GM10248 (cell line): Measurements from ENCODE around the gene ETNK2.

Source experiments
- CTCF ChIA-PET: fragments of 300-600 bp; sonication (Branson Sonifier 250); formaldehyde crosslinking; extraction: SDS; loops from one replicate; lab custom pipeline; 2021; ENCODE audit warnings: antibody characterized with exemption; lab: Yijun Ruan, JAX
- POLR2A ChIA-PET: fragments of 350-650 bp; sonication (Branson Sonifier 250); formaldehyde crosslinking; extraction: SDS; loops from one replicate; lab custom pipeline; 2020; ENCODE audit warnings: antibody characterized with exemption; lab: Yijun Ruan, JAX
- DNase-seq: peaks from one replicate; pipeline ENCODE4 v3.0.0; 2012; ENCODE audit errors: extremely low spot score
- TF ChIP-seq, protein P1 (sequence below): IDR thresholded peaks from 2 replicates; pipeline ENCODE4 v1.5.1; 2012; ENCODE audit warnings: mild to moderate bottlenecking, low read depth; ENCODE audit errors: extremely low read depth, missing control alignments, control extremely low read depth

The ETNK2 gene

DNA sequence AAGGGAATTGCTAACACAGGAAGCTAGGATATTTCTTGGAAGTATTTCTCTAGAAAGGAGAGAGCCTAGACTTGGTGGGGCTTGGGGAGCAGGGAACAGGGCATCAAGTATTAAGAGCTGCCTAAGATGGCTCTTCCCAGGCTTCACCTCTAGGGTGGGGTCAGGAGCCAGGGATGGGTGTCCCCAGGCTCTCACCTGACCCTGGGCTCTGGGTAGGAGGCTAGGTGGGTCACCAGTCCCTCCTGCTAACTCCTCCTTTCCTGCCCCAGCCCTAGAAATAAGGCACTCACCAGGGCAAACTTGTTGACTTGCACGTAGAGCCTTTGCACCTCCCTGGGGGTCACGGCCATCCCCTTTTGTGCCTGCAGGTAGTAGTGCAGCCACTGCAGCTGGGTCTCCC, 15.0 kb downstream of the ETNK2 start:
- no peak for DNase-seq
- TF ChIP-seq, protein P1, sequence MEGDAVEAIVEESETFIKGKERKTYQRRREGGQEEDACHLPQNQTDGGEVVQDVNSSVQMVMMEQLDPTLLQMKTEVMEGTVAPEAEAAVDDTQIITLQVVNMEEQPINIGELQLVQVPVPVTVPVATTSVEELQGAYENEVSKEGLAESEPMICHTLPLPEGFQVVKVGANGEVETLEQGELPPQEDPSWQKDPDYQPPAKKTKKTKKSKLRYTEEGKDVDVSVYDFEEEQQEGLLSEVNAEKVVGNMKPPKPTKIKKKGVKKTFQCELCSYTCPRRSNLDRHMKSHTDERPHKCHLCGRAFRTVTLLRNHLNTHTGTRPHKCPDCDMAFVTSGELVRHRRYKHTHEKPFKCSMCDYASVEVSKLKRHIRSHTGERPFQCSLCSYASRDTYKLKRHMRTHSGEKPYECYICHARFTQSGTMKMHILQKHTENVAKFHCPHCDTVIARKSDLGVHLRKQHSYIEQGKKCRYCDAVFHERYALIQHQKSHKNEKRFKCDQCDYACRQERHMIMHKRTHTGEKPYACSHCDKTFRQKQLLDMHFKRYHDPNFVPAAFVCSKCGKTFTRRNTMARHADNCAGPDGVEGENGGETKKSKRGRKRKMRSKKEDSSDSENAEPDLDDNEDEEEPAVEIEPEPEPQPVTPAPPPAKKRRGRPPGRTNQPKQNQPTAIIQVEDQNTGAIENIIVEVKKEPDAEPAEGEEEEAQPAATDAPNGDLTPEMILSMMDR = no peak
- ChIA-PET CTCF (interaction anchor here (1.1 to 1.7 kb wide), 4 partner anchors 27 to 276 kb away, joined by 3 to 4 read pairs (median 4); no protein-coding TSS in a partner anchor), POLR2A (no interaction called here)

DNA sequence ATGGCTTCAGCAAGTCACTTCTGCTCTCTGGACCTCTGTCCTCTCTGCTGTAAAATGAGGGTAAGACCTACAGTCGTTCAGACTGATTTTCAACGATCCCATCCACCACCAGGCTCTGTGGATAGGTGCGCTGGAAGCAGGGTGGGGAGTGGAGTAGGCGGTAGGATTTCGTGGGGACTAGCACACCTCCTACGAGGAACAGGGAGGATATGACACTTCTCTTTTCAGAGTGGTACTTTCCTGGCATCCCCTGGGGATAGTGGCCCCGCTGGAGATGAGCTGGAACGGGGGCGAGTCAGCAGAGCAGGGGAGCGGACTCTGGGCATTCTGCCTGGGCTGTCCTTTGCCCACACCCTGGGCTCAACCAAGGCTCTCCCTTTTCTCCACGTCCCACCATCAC, 17.7 kb downstream of the ETNK2 start:
- DNase-seq = no peak

DNA sequence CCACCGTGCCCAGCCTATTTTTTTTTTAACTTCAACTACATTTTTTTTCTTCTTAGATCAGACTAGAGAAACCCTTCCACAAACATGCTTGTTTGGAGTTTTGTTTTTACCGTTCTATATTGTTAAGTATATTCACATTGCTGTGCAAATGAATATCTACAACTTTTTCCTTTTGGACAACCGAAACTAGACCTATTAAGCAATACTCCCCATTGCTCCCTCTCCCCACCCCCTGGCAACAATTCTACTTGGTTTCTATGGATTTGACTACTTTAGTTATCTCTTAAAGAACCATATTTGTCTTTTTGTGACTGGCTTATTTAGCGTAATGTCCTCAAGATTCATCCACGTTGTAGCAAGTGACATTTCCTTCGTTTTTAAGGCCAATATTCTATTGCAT, 19.1 kb downstream of the ETNK2 start:
- CTCF ChIA-PET = interaction anchor here (1.5 kb wide), 1 partner anchor 431 kb away, joined by 3 read pairs; no protein-coding TSS in a partner anchor
- POLR2A ChIA-PET = no interaction called here
- no peak for DNase-seq
- TF ChIP-seq, protein P1 = no peak

More for the DNA sequence above, 17.7 kb downstream of the ETNK2 start:
- CTCF ChIA-PET = no interaction called here
- TF ChIP-seq, protein P1 = no peak
- POLR2A ChIA-PET = no interaction called here

DNA sequence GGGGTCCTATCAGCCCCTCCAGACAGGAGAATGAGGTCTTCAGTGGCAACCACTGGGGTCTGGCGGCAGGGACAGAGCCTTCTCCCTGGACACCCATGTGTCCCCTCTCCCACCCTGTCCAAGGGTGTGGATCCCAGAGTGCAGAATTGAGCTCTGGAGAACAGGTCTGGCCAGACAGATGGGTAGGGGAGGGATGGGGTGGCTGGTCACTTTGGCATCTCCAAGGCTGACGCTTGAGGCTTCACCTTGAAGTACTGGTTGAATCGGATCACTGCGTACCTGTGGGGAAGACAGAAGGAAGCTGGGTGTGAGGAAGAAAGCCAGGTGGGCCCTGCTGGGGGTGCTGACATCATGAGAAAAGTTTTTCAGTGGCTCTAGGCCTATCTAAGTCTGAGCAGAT, 19.9 kb downstream of the ETNK2 start:
- DNase-seq = no peak
- TF ChIP-seq, protein P1 = no peak
- ChIA-PET CTCF (interaction anchor here (0.9 to 4.2 kb wide), 3 partner anchors 8 to 430 kb away, joined by 3 to 47 read pairs (median 4); no protein-coding TSS in a partner anchor), POLR2A (no interaction called here)

DNA sequence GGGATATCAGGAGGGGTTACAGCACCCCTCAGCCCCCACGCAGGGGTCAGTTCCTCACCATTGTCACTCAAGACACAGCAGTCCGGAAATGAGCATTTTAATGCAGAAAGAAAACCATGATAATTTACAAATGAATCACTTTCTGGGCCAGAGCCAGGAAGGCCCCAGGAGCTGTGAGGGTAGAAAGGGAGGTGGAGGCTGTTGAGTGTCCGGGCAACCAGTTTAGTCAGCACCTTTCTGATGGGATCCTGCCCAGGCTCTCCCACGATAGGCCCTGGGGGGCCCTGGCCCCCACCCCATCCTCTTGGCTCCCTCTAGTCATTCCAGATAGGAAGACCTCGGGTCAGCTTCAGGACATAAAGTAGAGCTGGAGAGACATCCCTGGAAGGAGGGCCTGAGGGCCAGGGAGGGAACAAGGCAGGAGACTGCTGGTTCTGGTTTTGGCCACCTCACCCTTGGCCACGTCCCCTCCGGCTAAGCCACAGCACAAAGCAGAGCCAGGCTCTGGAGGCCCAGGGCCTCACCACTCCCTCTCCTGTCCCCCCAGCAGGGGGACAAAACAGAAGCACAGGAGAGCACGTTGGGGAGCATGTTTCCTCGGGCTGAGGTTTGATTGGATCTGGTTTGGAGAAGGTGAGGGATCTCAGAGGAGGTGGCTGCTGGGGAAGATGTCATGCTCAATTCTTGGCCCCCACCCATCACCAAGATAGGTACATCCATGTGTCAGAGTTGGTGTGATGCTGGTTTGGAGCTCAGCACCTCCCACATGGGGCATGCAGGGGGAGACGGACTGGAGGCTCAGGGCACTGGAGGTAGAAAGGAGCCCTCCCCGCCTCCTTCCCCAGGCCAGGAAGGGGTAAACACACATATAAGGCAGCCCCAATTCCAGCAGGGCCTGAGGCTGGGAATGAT, 20.6 kb downstream of the ETNK2 start:
- CTCF ChIA-PET = interaction anchor here (0.9 to 4.2 kb wide), 5 partner anchors 8 to 271 kb away, joined by 3 to 48 read pairs (median 4); no protein-coding TSS in a partner anchor
- TF ChIP-seq, protein P1 = no peak
- no peak for DNase-seq
- POLR2A ChIA-PET = no interaction called here

DNA sequence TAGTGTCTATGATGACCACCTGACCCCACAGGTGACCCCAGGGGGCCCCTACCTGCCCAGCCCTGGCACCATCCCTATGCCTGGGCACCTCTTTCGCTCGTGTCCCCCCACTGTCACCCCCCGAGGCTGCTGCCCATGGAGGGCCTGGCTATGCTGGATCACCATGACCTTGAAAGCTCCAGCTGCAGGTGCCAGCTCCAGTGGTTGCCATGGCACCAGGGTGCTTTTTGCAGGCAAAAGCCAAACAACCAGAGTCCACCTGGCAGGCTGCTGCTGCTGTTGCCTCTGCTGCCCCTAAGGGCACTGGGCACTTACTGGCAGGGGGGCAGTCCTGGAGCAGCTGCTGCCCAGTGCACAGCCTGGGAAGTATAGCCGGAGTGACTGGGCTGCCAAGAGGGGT, 21.7 kb downstream of the ETNK2 start:
- no peak for DNase-seq
- POLR2A ChIA-PET = no interaction called here

More for the DNA sequence above, 21.7 kb downstream of the ETNK2 start:
- TF ChIP-seq, protein P1 = no peak
- CTCF ChIA-PET = interaction anchor here (0.8 to 4.2 kb wide), 10 partner anchors 9 to 677 kb away, joined by 3 to 48 read pairs (median 8); partner anchors contain the start of gene SNRPE
